ENCODE results near the gene ORAI3. TPM values are rescaled to one million over a fixed set of nuclear protein-coding genes. Genes with fewer than 3 reads are reported as not detected.

The ORAI3 gene
- total and polyA plus RNA-seq, 2 of the 13 experiments (the other 11 are each of a cell fraction or from before 2014, with no cell fraction given): 11.4 to 32.0 TPM

DNA sequence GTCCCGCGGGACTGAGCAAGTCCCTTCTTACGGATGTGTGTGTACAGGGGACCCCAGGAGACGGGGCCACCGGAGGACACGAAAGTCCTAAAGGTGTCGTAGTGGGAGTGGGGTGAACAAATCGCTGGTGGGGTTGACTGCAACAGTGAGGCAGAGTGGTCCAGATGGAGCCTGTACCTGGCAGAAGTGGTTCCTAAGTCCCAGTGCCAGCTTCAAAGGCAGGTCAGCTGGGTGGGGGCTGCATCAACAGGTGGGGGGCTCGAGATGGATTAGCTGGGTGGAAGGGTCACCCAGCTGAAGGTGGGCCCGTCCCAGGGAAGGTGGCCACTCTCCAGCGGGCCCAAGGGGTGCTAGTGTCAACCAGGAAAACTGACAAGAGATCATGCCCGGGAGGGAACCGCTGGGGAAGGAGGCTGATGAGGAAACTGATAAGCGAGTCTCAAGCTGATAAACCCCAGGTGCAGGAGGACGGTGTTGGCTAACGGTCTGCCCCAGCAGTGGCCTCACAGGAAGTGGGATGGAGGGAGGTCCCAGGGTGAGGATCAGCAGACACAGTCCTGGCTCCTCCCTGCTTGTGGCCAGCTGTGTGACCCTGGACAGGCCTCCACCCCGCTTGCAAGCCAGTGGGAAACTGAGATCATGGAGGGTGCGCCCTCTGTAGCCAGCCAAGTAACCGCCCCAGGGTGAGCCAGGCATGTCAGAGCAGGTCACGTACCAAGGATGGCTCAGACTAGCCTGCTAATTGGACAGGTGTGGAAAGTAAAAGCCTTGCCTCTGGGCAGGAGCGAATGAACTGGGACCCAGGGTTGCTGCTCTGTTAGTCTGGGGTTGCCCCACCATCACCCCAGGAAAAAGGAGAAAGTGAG, 1.0 kb downstream of the ORAI3 start (continued):
- no peak for TF ChIP-seq TBX3 (IDR thresholded peaks at IDR 0.05; ENCODE audit: borderline replicate concordance)
- TF ChIP-seq AHDC1 (CRISPR knock-in tag; IDR thresholded peaks at IDR 0.05; ENCODE audit: borderline replicate concordance): peak; percentile 51
- no peak for TF ChIP-seq NONO (IDR thresholded peaks at IDR 0.05)
- TF ChIP-seq NONO (CRISPR knock-in tag; conservative IDR thresholded peaks at IDR 0.05): peak; percentile 96
- peak; percentile 37; the same call in 1 of the 2 replicates for TF ChIP-seq RAD21 (CRISPR knock-in tag; IDR thresholded peaks at IDR 0.05)
- no peak for TF ChIP-seq ZNF460 (CRISPR knock-in tag; IDR thresholded peaks at IDR 0.05; ENCODE audit: borderline replicate concordance)
- no peak for TF ChIP-seq ZNF232 (CRISPR knock-in tag; IDR thresholded peaks at IDR 0.05; ENCODE audit: borderline replicate concordance)
- TF ChIP-seq SRY (CRISPR knock-in tag; IDR thresholded peaks at IDR 0.05): no peak
- TF ChIP-seq ZNF577 (CRISPR knock-in tag; IDR thresholded peaks at IDR 0.05; ENCODE audit: borderline replicate concordance, low read depth): no peak
- no peak for TF ChIP-seq BCLAF1 (IDR thresholded peaks at IDR 0.05)
- peak; percentile 86; the same call in 1 of the 2 replicates for TF ChIP-seq ZNF878 (CRISPR knock-in tag; IDR thresholded peaks at IDR 0.05)
- peak; percentile 30; the same call in 1 of the 2 replicates for TF ChIP-seq SNAPC5 (CRISPR knock-in tag; IDR thresholded peaks at IDR 0.05; ENCODE audit: borderline replicate concordance)
- peak; percentile 89 for TF ChIP-seq ZFX (CRISPR knock-in tag; IDR thresholded peaks at IDR 0.05; ENCODE audit: low read depth)
- no peak for TF ChIP-seq PCBP1 (IDR thresholded peaks at IDR 0.05; ENCODE audit: borderline replicate concordance, low read depth, low read length)
- TF ChIP-seq ARHGAP35 (CRISPR knock-in tag; IDR thresholded peaks at IDR 0.05; ENCODE audit: borderline replicate concordance): 0 out of 2 replicates have a peak, but pooled peaks have one; percentile 32
- no peak for TF ChIP-seq ZNF530 (CRISPR knock-in tag; IDR thresholded peaks at IDR 0.05; ENCODE audit: low read depth)
- TF ChIP-seq, protein P1, sequence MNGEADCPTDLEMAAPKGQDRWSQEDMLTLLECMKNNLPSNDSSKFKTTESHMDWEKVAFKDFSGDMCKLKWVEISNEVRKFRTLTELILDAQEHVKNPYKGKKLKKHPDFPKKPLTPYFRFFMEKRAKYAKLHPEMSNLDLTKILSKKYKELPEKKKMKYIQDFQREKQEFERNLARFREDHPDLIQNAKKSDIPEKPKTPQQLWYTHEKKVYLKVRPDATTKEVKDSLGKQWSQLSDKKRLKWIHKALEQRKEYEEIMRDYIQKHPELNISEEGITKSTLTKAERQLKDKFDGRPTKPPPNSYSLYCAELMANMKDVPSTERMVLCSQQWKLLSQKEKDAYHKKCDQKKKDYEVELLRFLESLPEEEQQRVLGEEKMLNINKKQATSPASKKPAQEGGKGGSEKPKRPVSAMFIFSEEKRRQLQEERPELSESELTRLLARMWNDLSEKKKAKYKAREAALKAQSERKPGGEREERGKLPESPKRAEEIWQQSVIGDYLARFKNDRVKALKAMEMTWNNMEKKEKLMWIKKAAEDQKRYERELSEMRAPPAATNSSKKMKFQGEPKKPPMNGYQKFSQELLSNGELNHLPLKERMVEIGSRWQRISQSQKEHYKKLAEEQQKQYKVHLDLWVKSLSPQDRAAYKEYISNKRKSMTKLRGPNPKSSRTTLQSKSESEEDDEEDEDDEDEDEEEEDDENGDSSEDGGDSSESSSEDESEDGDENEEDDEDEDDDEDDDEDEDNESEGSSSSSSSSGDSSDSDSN (CRISPR knock-in tag; IDR thresholded peaks at IDR 0.05): peak; percentile 93
